Testis (tissue), 2 donors: ENCODE measurements around the gene H1-8.

Experiments used
- CTCF ChIP-seq, 3 experiments: fragments of 450-650 bp in 2 of 3; fragments of 200-600 bp in 1 of 3; sonication (generic) in 1 of 3; IDR thresholded peaks; one replicate each; pipeline ENCODE4 v1.5.1; 2016 to 2019; ENCODE audit warnings: antibody characterized with exemption in 3 of 3, mild to moderate bottlenecking in 2 of 3, moderate library complexity in 1 of 3
- POLR2A ChIP-seq: fragments of 450-650 bp; IDR thresholded peaks from one replicate; pipeline ENCODE4 v1.6.1; 2017; ENCODE audit warnings: antibody characterized with exemption, mild to moderate bottlenecking, moderate library complexity

- TF ChIP-seq POLR2A (no peak), CTCF (IDR thresholded peaks at IDR 0.05) (no peak)
These were observed 13.4 kb upstream of the H1-8 start for GRCh38 chr3:129529436-129530210.
